ENCODE measurements around the gene ACTR3. TPM values are rescaled to one million over a fixed set of nuclear protein-coding genes. Genes with fewer than 3 reads are reported as not detected.

The ACTR3 gene
- total and polyA plus RNA-seq, 2 of the 8 experiments (the other 6 are each of a cell fraction or from before 2014, with no cell fraction given): 51.7 to 184 TPM

GRCh38 chr2:113980946-113981345 is 91.1 kb downstream of the ACTR3 start:
- no peak for DNase-seq (ENCODE audit: low read depth in 1 of 2, low spot score in 2 of 2)
- no peak for TF ChIP-seq POU5F1 (IDR thresholded peaks at IDR 0.05; ENCODE audit: low read depth, low read length)
- no peak for TF ChIP-seq JUN (IDR thresholded peaks at IDR 0.05; ENCODE audit: low read depth, low read length)
- TF ChIP-seq, protein P1, sequence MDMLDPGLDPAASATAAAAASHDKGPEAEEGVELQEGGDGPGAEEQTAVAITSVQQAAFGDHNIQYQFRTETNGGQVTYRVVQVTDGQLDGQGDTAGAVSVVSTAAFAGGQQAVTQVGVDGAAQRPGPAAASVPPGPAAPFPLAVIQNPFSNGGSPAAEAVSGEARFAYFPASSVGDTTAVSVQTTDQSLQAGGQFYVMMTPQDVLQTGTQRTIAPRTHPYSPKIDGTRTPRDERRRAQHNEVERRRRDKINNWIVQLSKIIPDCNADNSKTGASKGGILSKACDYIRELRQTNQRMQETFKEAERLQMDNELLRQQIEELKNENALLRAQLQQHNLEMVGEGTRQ (IDR thresholded peaks at IDR 0.05; ENCODE audit: low read length): no peak
- no peak for TF ChIP-seq JUND (IDR thresholded peaks at IDR 0.05; ENCODE audit: low read length)
- TF ChIP-seq SIN3A (conservative IDR thresholded peaks at IDR 0.05 in 1 of 2, IDR thresholded peaks at IDR 0.05 in 1 of 2; ENCODE audit: low read depth in 1 of 2, low read length in 2 of 2): no peak
- TF ChIP-seq RXRA (IDR thresholded peaks at IDR 0.05; ENCODE audit: insufficient read depth, low read depth, low read length): no peak
- TF ChIP-seq CHD1 (IDR thresholded peaks at IDR 0.05; ENCODE audit: low read depth, low read length): no peak

More at GRCh38 chr2:113980946-113981345, 91.1 kb downstream of the ACTR3 start:
- Histone ChIP-seq H4K91ac (replicated peaks; ENCODE audit: insufficient read length, low read length) (no peak overlapping the region), H3K27ac (ENCODE audit: low read depth, low read length) (no peak overlapping the region), H2BK12ac (ENCODE audit: low read depth, low read length) (no peak overlapping the region), H3K36me3 (ENCODE audit: control insufficient read depth in 2 of 4, insufficient read depth in 4 of 4, low read length in 3 of 4) (peaks cover 0 to 3% (median 0%) of the 10 kb centered on the region in 4 experiments; a peak in 1 of 8 replicates), H3K56ac (replicated peaks; ENCODE audit: insufficient read length, low read depth, low read length) (no peak overlapping the region), H2BK120ac (replicated peaks; ENCODE audit: low read depth, low read length) (no peak overlapping the region), H4K8ac (ENCODE audit: extremely low read depth, insufficient read depth, low read length) (no peak overlapping the region), H3K4me3 (ENCODE audit: extremely low read depth in 1 of 4, insufficient read depth in 2 of 4, low read depth in 3 of 4, low read length in 4 of 4) (no peak overlapping the region), H3K23ac (ENCODE audit: insufficient read length) (no peak overlapping the region), H3K27me3 (replicated peaks in 1 of 4; ENCODE audit: control insufficient read depth in 3 of 4, extremely low read depth in 1 of 4, insufficient read depth in 3 of 4, low read length in 3 of 4) (no peaks in the 10 kb centered on the region; a peak in 1 of 7 replicates), H4K20me1 (replicated peaks in 1 of 2; ENCODE audit: control insufficient read depth in 1 of 2, insufficient read depth in 2 of 2, low read length in 2 of 2) (no peaks in the 10 kb centered on the region), H2AK5ac (ENCODE audit: low read depth, low read length) (no peak overlapping the region), H2BK5ac (ENCODE audit: low read depth, low read length) (no peak overlapping the region), H3K14ac (ENCODE audit: insufficient read length) (no peak overlapping the region), H3K79me1 (ENCODE audit: low read depth, low read length) (no peaks in the 10 kb centered on the region), H2BK15ac (ENCODE audit: low read length) (no peak overlapping the region), H3K9ac (replicated peaks in 1 of 4; ENCODE audit: extremely low read depth in 1 of 4, low read depth in 3 of 4, low read length in 3 of 4) (no peak overlapping the region), H2AFZ (ENCODE audit: low read length) (no peak overlapping the region), H3K4me1 (replicated peaks in 1 of 4; ENCODE audit: control insufficient read depth in 3 of 4, insufficient read depth in 4 of 4, low read length in 3 of 4) (no peaks in the 10 kb centered on the region), H3K23me2 (ENCODE audit: low read depth, low read length) (no peaks in the 10 kb centered on the region), H2BK20ac (ENCODE audit: low read length) (no peak overlapping the region), H3K79me2 (ENCODE audit: control insufficient read depth in 1 of 2, insufficient read depth in 2 of 2, low read length in 2 of 2) (no peaks in the 10 kb centered on the region), H3K4me2 (ENCODE audit: insufficient read depth in 1 of 2, low read depth in 2 of 2, low read length in 2 of 2) (no peak overlapping the region), H4K5ac (ENCODE audit: insufficient read length, low read depth, low read length) (no peak overlapping the region), H3K9me3 (ENCODE audit: insufficient read depth in 2 of 2, low read depth in 1 of 2, low read length in 1 of 2) (peaks cover 25 to 32% of the 10 kb centered on the region in 2 experiments), H3K4ac (replicated peaks; ENCODE audit: insufficient read length, low read depth, low read length) (no peak overlapping the region), H3K18ac (ENCODE audit: extremely low read depth, low read length) (no peak overlapping the region)
- WGBS, 2 experiments (ENCODE audit: extremely low coverage in 1 of 2, insufficient coverage in 1 of 2, insufficient read length in 1 of 2, insufficient replicate concordance in 2 of 2, low coverage in 1 of 2, low lambda C conversion rate in 2 of 2, missing lambda C conversion rate in 1 of 2): 100% methylated on average over 2 of the region's 4 CpGs; no CpG with 5 or more reads in 1 of the 2 experiments
- CTCF ChIA-PET (ENCODE audit: partially characterized antibody): interaction anchor here (0.7 to 1.1 kb wide), 3 partner anchors 15 to 257 kb away, joined by 4 read pairs; no protein-coding TSS in a partner anchor
- POLR2A ChIA-PET (ENCODE audit: partially characterized antibody): interaction anchor here (0.7 kb wide), 1 partner anchor 52 kb away, joined by 3 read pairs; no protein-coding TSS in a partner anchor
- no peak for FAIRE-seq
